Measurements from ENCODE around the gene ITGB6. TPM values are rescaled to one million over a fixed set of nuclear protein-coding genes. Genes with fewer than 3 reads are reported as not detected.
A peak's percentile ranks its signal among the peaks of the same experiment; 100 is the strongest.
"Not testable (repeated sequence)": the region's sequence is repeated elsewhere in the genome, so short reads cannot be mapped to it uniquely, and the experiment has no call there.

ITGB6 gene
- total RNA-seq, 1 experiment from 2014 or later = 6.9 TPM

GRCh38 chr2:160165081-160165480 lies 35.0 kb downstream of the ITGB6 start:
- no TSS peak for BruUV-seq (replicated peaks)
- POLR2A ChIA-PET = interaction anchor here (2.0 kb wide), 1 partner anchor 10 kb away, joined by 6 read pairs; no protein-coding TSS in a partner anchor
- Mint-ChIP-seq H3K4me1 (ENCODE audit: insufficient read depth, unreplicated experiment) (no peaks in the 10 kb centered on the region), H3K27ac (ENCODE audit: low read depth, unreplicated experiment) (no peak overlapping the region), H3K27me3 (ENCODE audit: insufficient read depth, unreplicated experiment) (no peaks in the 10 kb centered on the region), H3K9me3 (ENCODE audit: unreplicated experiment) (no peaks in the 10 kb centered on the region), H3K36me3 (ENCODE audit: insufficient read depth, unreplicated experiment) (peaks cover 4% of the 10 kb centered on the region), H3K4me3 (ENCODE audit: unreplicated experiment) (no peak overlapping the region)
- intact Hi-C loops (cut with micrococcal nuclease) = no loop called here
- CTCF ChIA-PET = no interaction called here
- no peak for DNase-seq (ENCODE audit: unreplicated experiment)
- no peak for TF ChIP-seq CTCF (IDR thresholded peaks at IDR 0.05; ENCODE audit: unreplicated experiment)

GRCh38 chr2:160157861-160158829 lies 41.9 kb downstream of the ITGB6 start:
- POLR2A ChIA-PET = interaction anchor here (0.6 to 1.7 kb wide), 8 partner anchors 16 to 57 kb away, joined by 3 to 4 read pairs (median 3); partner anchors contain the start of gene ITGB6
- Mint-ChIP-seq H3K4me3 (ENCODE audit: unreplicated experiment) (peak overlapping the region; percentile 4), H3K9me3 (ENCODE audit: unreplicated experiment) (peaks cover 6% of the 10 kb centered on the region), H3K27ac (ENCODE audit: low read depth, unreplicated experiment) (peak overlapping the region; percentile 33), H3K36me3 (ENCODE audit: insufficient read depth, unreplicated experiment) (no peaks in the 10 kb centered on the region), H3K4me1 (ENCODE audit: insufficient read depth, unreplicated experiment) (peaks cover 30% of the 10 kb centered on the region), H3K27me3 (ENCODE audit: insufficient read depth, unreplicated experiment) (no peaks in the 10 kb centered on the region)
- intact Hi-C loops (cut with micrococcal nuclease) = no loop called here
- CTCF ChIA-PET = no interaction called here
- peak; percentile 78 for DNase-seq (ENCODE audit: unreplicated experiment)
- TF ChIP-seq CTCF (IDR thresholded peaks at IDR 0.05; ENCODE audit: unreplicated experiment) = no peak
- BruUV-seq (replicated peaks) = no TSS peak

GRCh38 chr2:160156665-160157064 lies 43.4 kb downstream of the ITGB6 start:
- peaks cover 30% of the 10 kb centered on the region for H3K4me1 Mint-ChIP-seq (ENCODE audit: insufficient read depth, unreplicated experiment)
- no peaks in the 10 kb centered on the region for H3K27me3 Mint-ChIP-seq (ENCODE audit: insufficient read depth, unreplicated experiment)
- H3K4me3 Mint-ChIP-seq (ENCODE audit: unreplicated experiment) = no peak overlapping the region
- ChIA-PET CTCF (interaction anchor here (0.7 to 1.6 kb wide), 2 partner anchors 99 to 183 kb away, joined by 3 read pairs; no protein-coding TSS in a partner anchor), POLR2A (interaction anchor here (0.8 kb wide), 1 partner anchor 47 kb away, joined by 3 read pairs; no protein-coding TSS in a partner anchor)
- no peak overlapping the region for H3K27ac Mint-ChIP-seq (ENCODE audit: low read depth, unreplicated experiment)
- no peak for TF ChIP-seq CTCF (IDR thresholded peaks at IDR 0.05; ENCODE audit: unreplicated experiment)
- H3K9me3 Mint-ChIP-seq (ENCODE audit: unreplicated experiment) = peaks cover 6% of the 10 kb centered on the region
- intact Hi-C loops (cut with micrococcal nuclease) = no loop called here
- DNase-seq (ENCODE audit: unreplicated experiment) = peak; percentile 38
- H3K36me3 Mint-ChIP-seq (ENCODE audit: insufficient read depth, unreplicated experiment) = no peaks in the 10 kb centered on the region
- no TSS peak for BruUV-seq (replicated peaks)

- Mint-ChIP-seq H3K36me3 (ENCODE audit: insufficient read depth, unreplicated experiment) (no peaks in the 10 kb centered on the region), H3K27me3 (ENCODE audit: insufficient read depth, unreplicated experiment) (no peaks in the 10 kb centered on the region), H3K27ac (ENCODE audit: low read depth, unreplicated experiment) (no peak overlapping the region), H3K4me1 (ENCODE audit: insufficient read depth, unreplicated experiment) (peaks cover 30% of the 10 kb centered on the region), H3K9me3 (ENCODE audit: unreplicated experiment) (peaks cover 6% of the 10 kb centered on the region), H3K4me3 (ENCODE audit: unreplicated experiment) (no peak overlapping the region)
- no TSS peak for BruUV-seq (replicated peaks)
- ChIA-PET POLR2A (no interaction called here), CTCF (interaction anchor here (1.6 kb wide), 1 partner anchor 99 kb away, joined by 3 read pairs; no protein-coding TSS in a partner anchor)
- TF ChIP-seq CTCF (IDR thresholded peaks at IDR 0.05; ENCODE audit: unreplicated experiment) = peak; percentile 7
- peak; percentile 24 for DNase-seq (ENCODE audit: unreplicated experiment)
- intact Hi-C loops (cut with micrococcal nuclease) = no loop called here
These were observed 44.0 kb downstream of the ITGB6 start for GRCh38 chr2:160156100-160156499.

GRCh38 chr2:160148419-160148818 lies 51.7 kb downstream of the ITGB6 start:
- H3K4me3 Mint-ChIP-seq (ENCODE audit: unreplicated experiment); H3K4me1 Mint-ChIP-seq (ENCODE audit: insufficient read depth, unreplicated experiment); H3K27me3 Mint-ChIP-seq (ENCODE audit: insufficient read depth, unreplicated experiment); H3K36me3 Mint-ChIP-seq (ENCODE audit: insufficient read depth, unreplicated experiment); H3K27ac Mint-ChIP-seq (ENCODE audit: low read depth, unreplicated experiment); intact Hi-C loops (cut with micrococcal nuclease); H3K9me3 Mint-ChIP-seq (ENCODE audit: unreplicated experiment); BruUV-seq (replicated peaks): not testable (repeated sequence)
- ChIA-PET CTCF (interaction anchor here (0.6 kb wide), 1 partner anchor 25 kb away, joined by 3 read pairs; no protein-coding TSS in a partner anchor), POLR2A (interaction anchor here (1.4 kb wide), 1 partner anchor 9 kb away, joined by 3 read pairs; no protein-coding TSS in a partner anchor)
- peak; percentile 4 for DNase-seq (ENCODE audit: unreplicated experiment)

All from MCF 10A (cell line).